CD4-positive, alpha-beta T cell treated with Interleukin-17A for 1 hour (primary cell): ENCODE results near the gene MRPS25.

Experiments used
- DNase-seq: peaks from one replicate; pipeline ENCODE4 v3.0.0-alpha.2; 2020

The MRPS25 gene

DNA sequence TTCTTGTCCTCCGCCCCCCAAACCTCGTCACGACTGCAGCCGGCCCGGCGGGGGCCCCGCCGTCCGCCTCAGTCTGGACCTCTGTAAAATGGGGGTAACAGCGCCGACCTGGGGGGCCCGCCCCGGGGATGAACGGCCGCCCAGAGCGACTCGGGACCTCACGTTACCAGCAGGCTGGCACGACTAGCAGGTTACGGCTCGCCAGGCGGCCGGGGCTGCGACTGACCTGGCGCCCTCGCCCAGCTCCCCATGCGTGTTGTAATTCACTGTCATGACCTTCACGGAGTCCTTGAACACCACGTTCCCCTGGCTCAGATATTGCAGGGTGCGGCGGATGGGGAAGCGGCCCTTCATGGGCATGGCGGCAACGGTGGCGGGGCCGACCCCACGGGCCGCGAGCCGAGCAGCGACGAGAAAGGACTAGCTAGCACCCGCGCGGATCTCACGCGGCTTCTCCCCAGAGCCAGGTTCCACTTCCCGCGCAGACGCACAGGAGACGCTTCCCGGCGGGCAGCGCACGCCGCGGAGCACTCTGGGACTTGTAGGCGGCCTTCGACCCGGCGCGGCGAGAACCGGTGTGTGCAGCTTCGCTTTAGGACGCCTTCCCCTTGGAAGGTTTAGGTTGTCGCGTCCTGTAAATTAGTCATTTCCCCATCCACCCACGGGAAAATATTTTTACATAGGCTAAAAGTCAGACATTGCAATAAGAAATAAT is at the start of gene MRPS25:
Gene MRPS25 (minus strand): TSS at position 481 of the 715 bp plus-strand sequence. CDS start 121 bp downstream, at position 360.
- DNase-seq, result peak; percentile 91

DNA sequence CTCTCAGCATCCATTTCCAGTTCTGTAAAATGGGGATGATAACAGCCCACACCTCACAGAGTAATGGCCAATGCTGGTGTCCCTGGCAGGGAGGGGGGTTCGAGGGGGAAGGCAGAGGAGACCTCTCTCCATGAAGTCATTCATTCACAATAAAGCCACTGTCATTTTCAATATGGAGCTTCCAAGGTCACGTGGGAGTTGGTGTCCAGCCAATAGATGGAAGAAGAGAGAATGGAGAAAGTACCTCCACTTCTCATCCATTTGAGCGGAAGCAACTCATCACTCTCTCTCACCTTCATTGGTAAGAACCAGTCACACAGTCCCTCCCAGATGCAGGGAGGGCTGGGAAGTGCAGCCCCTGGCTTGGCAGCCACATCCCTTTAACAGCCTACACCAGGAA is 48.8 kb upstream of the MRPS25 start:
- no peak for DNase-seq

DNA sequence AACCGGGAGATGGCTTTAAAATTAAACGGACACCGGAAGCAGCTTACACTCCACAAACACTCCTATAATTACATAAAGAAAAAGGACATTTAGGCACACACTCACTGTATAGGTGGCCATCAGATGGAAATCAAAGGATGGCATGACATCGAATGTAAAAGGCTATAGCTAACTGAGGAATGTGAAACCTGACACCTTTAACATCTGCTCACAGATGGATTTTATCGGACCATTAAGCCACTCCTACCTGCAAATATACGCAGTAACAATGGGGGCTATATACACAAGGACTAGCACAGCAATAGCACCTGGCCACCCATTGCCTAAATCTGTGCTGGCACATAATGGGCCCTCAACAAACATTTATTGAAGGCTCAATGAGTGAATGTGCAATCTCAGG is 48.4 kb upstream of the MRPS25 start:
- no peak for DNase-seq

DNA sequence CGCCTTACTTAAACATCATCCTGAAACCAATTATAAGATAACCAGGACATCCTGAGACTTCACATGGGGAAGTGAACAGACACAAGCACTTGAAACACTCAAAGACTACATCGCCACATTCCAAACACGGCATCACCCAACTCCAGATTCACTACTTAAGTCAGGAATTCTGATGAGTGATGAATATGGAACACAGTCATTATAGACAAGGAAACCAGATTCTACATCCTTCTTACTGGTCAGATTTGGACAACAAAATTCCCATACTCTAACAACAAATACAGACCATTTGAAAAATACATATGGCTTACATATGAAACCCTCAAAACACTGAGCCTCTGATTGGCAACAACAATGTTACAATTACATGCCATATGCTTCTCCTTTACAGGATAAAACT is 46.9 kb upstream of the MRPS25 start:
- DNase-seq, result no peak

DNA sequence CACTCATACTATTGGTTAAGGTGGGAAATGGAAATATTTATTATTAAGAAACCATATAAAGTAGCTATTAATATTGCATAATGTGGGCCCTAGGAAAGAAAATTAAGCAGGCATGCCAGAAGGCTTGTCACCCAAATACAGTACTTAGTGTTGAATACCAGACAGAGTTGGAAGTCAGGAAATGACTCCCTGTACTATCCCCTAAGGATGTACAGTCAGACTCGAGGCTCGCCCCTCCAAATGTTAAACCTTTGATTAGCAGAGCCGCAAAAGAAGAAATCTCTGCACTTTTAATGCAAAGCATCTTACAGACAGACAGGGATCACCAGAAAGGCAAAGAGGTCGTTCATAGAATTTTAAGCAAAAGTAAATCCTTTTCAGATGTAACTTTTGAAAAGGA is 45.1 kb upstream of the MRPS25 start:
- DNase-seq, result no peak

DNA sequence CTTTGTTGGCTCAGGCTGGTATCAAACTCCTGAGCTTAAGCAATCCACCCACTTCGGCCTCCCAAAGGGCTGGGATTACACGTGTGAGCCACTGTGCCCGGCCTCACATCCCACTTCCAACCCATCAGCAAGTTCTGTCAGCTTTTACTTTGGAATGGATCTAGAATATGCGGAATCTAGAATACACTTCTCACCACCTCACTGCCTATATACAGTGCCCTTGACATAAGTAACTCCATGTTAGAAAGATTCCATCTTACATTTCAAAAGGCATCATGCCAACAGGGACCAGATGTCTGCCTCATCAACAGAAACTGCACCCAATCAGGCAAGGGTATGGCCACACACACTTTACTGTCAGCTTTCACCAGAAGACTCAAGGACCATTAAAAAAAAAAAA is 43.8 kb upstream of the MRPS25 start:
- DNase-seq, result no peak

DNA sequence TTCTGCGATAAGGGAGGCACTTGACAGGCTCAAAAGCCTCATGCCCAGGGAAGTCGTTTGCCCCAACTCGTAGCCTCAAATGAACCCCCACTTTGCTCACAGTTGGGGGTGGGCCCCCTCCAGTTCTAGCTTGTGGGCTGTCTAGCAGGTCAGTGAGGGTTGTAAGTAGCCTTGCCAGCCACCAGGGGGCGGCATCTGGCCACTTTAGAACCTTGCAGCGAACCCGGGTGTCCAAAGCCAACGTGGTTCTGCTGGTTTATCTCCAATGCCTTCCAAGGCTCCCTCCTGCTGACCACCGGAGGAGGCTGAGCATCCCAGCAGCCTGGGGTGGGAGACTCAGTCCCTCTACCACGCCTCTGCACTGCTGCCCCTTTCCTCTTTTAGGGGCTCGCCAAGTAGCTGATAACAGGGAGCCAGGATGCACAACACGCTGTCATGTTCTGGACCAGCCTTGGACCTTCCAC is 43.0 kb upstream of the MRPS25 start:
- DNase-seq, result peak; percentile 74

DNA sequence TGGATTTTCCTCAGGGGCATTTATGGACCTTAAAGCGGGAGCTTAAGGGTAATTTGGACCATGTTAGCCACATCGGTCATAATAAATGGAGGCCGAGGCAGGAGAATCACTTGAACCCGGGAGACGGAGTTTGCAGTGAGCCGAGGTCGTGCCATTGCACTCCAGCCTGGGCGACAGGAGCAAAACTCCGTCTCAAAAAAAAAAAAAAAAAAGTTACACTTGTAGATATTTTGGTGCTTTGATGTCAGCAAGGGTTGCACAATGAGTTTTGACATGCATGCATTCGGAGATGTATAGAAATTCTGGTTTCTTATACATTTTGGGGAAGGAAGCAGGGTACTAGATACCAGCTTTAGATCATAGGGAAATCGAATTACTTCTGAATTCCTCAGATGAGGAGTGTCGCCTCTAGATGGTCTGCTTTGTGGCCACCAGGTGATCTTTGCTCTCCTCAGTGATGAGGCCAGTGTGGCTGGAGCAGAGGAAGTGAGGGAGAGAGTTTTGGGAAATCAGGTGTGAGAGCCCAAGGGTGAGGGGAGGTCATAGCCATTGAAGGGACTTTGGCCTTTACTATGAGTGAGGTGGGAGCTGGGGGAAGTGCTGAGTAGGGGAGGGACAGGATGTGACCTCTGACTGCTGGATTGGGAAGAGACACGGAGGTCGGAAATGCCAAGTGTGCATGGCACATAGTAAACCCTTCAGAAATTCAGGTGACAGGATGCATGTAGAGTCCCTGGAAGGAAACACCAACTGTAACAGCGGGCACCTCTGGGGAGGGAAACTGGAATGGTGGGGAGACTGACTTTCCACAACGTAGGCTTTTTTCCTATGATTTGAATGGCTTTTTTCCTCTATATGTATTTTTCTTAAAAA is 42.2 kb upstream of the MRPS25 start:
- DNase-seq, result no peak

DNA sequence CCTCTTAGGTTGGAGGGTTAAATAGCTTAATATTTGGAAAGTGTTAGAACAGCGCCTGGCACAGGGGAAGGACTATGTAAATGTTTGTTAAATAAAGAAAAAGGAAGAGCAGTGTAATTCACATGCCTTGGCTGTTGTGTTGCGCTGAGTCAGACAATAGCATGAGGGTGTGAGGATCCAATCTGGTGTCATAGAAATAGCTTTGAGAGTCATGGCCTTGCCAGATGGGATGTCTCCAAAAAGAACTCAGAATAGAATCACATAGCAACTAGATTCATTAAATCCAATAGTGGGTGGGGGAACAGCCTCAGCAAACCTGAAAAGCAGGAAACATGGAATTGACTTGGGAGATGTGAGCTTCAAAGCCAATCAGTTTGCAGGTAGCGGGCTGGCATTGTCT is 37.7 kb upstream of the MRPS25 start:
- no peak for DNase-seq

DNA sequence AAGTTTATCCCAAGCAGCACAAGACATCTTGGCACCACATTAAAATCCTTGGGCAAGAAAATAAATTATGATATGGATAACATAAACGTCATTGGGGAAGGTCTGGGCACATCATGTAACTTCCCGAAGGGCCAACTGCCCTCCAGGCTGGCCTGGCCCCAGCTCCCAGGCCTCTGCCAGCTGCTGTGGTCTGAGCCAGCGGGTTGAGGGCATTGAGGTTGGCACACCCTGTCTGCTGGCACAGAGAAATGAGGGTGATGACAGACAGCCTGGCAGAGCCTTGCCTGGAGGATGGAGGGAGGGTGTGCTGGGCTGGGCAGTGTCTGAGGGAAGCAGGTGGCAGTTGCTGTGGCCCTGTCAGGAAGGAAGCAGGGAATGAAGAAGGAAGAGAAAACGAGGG is 37.1 kb upstream of the MRPS25 start:
- DNase-seq, result no peak

DNA sequence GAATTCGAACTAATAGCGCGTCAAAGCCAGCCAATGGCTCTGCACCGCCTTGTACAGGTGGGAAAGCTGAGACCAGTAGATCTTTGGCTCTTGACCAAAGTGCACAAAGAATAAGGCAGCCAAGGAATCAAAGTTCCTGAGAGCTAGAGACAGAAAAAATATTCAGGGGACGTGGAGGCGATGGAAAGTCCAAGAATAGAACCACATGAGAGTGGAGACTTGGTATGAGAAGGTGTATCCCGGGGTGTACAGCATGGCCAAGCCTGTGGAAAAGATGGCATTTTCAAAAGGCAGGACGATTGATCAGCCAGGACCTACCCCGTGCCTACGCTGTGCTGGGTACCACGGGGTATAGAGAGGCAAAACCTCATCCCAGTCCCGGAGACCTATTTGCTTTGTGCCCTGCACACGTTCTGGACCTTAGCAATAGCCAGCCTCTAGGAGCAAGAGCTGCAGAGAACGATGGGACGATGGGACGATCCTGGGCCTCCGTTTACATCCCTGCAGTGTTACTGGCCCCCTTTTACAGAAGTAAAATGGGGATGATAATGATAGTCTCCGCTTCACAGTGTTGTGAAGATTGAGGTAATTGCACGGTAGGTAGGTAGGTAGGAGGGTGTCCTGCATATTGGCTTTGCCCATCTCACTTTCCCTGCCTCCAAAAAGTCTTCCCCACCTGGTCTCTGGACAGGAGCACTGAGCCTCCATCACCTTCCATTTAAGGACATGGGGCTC is 34.4 kb upstream of the MRPS25 start:
- DNase-seq, result no peak

DNA sequence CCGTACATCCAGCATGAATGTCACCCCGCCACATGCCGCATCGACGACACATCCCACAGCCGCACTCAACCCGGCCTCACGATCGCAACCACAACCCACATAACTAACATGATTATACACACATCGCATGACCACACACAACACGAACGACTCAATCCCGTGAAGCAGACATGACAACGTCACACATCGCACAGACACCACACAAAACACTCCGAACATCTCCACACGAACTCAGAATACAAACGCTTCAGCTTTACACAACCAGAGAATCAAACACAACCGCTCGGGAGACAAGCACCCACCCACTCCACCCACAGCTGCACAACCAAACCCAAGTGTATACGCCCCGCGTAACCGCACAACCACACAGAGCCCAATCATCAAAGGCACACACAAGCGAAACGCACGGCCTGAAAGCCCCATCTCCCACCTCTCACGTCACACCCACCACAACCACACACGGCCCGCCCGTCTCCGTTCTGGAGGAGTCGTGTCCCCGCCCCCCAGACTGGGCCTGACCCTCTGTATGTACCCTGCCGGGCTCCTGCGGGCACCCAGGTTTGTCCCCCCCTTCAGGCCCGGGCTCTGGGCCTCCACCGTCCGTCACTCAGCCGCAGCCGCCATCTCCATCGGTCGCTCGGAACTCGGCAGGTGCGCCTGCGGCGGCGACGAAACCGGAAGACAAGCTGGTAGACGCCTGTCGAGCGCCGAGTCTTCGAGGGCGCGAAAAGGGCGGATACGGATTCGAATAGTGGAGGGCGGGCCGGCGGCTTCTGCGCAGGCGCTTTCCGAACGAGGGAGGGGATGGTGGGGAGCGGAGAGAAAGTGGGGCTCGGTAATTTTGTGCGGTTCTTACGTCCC is 33.6 kb upstream of the MRPS25 start, which contains the start of gene RBSN:
Gene RBSN (minus strand): TSS at position 646 of the 861 bp plus-strand sequence. CDS start 3,028 bp downstream, outside the sequence.
- DNase-seq, result peak; percentile 97

DNA sequence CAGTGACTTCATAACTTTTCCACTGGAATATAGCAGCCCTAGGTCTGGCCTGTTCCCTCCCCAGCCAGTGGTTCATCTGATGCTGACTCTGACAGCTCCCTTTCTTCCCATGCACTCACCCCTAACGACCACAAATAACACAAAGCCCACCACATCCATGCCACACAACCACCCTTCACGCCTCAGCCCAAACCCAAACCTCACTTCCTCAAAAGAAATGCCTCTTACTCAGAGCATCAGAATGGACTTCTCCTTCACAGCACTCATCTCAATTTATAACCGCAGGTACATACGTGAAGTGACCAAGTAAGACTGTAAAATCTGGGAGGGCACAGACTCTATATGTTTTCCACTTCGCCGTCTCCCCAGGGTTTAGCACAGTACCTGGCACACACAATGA is 32.8 kb upstream of the MRPS25 start:
- DNase-seq, result peak; percentile 62

DNA sequence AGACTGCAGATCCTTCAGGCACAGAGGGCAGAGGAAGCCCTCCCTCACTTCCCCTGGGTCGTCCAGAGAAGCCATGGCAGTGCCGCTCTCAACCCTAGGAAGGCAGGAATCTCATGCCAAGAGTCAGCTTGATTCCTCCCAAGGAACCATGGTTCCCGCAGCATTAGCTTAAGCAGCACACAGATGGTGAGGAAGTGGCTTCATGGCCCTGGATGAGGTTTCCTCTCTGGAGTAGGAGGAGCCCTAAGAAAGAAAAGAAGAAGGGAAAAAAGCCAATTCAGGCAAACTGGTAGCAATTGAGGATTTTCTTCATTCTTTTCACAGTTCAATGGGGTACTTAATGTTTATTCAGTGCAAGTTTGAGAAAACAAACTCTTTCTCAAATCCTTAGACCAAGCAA is 30.9 kb upstream of the MRPS25 start:
- no peak for DNase-seq

DNA sequence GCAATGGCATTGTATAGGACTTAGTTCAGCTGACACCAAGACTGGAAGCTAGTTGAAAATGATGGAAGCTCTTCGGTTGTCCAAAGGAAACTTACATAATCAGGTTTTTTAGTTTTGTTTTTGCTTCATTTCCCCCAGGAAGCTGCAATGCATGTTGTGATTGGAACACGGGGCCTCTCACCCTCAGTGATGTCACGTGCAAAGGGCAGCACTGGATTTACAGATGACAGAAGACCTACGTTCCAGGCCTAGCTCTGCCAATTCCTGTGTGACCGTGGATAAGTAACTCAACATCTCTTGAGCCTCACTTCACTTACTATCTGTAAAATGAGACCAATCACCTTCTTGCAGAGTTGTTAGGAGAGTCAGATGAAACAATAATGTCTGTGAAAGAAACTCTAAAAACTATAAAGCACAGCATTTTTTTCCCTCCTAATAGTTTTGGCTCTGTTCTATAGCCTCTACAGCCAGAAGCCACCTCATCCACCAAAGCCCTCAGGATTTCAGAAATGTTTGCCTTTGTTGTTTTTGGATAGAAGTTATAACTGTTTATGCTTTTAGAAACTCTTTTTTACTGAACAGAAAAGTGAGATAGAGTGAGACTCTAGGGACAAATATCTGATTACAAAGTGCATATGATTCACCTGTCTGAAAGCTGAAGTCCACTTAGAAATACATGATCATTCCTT is 29.2 kb upstream of the MRPS25 start:
- DNase-seq, result no peak

DNA sequence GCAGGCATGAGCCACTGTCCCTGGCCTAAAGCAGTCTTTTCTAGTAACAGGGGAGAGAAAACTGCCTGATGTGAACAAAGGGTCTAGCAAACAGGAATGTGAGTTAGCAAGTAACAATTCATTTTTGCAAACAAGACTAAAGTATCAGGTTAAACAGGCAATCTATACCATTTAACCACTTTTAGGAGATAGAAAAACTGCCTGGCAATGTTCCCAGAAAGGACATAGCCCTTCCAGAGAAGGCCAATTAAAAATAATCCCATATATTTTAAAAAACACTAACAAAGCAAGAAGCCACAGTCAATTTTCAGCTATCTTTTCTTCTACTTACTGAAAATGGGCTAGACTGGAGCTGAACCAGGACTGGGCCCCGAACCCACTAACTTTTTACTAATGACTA is 27.6 kb upstream of the MRPS25 start:
- no peak for DNase-seq

DNA sequence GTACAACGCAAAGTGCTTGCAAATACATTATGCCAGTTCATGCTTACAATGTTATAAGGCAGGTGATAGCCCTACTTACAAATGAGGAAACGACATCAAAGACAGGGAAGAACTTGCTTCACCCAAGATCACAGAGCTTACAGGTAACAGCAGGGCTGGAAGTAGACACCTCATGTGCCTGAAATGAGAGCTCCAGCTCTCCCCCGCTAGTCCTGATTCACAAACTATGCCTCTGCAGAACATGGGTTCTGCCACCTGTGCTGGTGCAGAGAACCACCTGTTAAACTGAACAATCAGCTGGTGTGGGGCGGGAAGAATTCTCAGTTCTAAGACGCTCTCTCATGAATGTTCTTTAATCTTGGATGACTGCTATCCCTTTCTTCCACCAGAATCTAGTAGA is 26.5 kb upstream of the MRPS25 start:
- DNase-seq, result no peak

DNA sequence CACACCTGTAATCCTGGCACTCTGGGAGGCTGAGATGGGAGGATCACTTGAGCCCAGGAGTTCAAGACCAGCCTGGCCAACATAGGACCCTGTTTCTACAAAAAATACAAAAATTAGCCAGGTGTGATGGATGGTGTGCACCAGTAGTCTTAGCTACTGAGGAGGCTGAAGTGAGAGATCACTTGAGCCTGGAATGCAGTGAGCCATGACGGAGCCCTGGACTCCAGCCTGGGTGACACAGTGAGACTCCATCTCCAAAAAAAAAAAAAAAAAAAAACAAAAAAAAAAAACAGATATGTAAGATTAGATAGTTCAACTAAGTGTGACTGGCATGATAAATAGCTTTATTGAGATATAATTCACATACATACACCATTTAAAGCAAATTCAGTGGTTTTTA is 24.1 kb upstream of the MRPS25 start:
- no peak for DNase-seq

DNA sequence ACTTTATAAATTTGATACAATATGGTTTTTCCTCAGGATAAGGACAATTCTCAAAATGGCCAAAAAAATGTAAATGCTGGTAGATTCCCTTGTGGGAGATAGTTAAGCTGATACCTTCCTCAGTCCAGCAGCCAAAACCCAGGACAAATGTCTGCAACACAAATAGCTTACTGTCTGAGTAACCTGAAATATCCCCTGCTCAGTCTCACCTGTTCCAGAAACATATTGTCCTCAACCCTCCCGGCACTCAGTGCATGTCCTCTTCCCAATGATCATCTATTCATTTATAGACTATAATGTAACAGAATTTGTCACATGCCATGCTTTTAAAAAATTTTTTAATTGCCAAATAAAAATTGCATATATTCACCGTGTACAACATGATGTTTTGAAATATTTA is 21.6 kb upstream of the MRPS25 start:
- no peak for DNase-seq

DNA sequence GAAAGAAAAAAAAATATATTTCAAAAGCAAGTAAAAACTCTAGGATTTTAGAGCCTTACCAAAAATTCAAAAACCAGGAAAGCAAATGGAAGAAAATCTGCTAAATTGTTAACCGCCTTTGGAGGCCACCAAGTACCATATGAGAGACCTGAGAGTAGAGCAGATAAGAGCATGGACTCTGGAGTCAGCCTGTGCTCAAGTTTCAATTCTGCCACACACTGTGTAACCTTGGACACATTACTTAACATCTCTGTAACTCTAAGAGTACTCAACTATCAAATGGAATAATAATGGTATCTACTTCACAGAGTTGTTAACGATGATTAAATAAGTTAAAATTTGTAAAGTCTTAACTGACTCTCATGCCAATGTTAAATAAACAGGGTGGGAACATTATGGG is 21.1 kb upstream of the MRPS25 start:
- no peak for DNase-seq

DNA sequence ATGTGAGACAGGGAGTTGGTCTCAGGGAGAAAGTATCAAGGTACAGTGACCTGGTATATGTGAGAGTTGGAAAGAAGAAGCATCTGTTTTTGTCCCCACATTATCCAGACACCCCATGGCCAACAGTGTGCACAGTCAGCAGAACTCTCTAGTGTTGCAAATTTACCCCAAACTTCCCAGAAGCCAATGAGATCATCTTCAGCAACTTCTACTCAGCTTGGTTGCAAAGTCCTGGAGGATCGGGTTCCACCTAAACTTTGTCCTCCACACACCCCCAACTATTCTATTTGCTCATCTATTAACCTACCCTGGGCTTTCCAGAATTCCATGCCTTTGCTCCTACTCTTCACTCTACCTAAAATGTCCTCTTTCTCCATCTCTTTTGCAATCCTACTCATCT is 18.1 kb upstream of the MRPS25 start:
- DNase-seq, result no peak
